Measurements from ENCODE around the gene FBXO42. TPM values are rescaled to one million over a fixed set of nuclear protein-coding genes. Genes with fewer than 3 reads are reported as not detected.

The FBXO42 gene
- total RNA-seq (2022; extraction: Qiagen RNA extraction) = 8.3 to 9.7 TPM (median 8.9 TPM) in 5 replicates

DNA sequence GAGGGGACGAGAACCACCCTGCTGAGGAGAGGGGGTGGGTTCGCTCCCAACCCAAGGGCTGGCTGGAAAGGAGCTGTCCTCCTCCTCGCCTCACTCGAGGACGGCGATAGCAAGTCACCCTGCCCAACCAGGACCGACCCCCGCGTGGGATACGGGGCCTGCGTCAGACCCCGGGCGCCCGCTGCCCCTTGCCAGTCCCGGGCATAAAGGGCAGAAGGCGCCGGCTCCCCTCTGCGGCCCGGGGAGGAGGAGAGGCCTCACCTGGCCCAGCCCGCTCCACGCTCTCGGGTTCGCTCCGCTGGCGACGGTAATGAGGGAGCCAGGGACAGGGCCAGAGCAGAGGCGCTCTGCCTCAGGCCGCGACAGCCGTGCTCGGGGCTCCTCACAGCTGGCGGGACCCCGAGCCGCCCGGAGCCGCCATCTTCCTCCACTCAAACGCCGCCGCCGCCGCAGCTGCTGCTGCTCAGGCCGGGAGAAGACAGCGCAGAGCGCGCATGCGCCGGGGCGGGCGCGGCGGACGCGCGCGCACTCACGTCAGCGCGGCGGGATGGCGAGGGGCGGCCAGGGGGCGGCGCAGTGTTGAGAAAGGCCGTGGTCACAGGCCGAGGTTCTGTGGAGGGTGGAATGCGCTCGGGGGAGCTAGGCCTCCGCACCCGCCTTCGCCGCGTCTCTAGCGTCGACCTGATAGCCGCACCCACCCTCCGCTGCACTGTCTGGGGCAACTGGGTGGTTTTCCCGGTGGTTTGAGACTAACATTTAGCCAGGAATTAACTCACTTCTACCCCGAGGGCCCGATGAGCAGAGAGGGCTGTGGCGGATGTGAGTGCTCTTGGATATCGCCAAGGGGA, at the start of gene FBXO42:
Gene FBXO42, minus strand, starts transcription at position 487 of the 848 bp plus-strand sequence. CDS start 37,062 bp downstream, outside the sequence.

DNA sequence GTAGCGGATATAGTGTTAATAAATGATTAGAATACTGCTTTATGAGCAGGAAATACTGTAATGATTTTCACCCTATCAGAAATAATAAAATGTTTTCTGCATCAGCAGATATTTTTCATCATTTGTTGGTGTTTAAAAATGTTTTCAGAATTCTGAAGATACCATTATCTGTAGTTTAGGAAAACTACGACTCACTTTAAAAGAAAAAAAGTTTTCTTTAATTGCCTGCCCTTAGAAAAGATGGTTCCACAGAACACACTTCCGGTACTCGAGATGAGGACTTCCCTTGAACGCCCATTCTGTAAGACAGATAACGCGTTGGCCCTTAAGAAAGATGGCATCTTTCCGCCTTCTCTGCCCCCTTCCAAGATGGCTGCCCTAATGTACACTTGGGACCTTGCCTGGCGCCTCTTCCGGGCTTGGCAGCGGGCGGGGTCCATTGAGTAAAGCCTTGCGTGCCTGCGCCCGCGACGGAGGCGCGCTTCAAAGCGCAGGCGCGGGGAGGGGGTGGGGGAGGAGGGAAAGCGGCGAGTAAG, 14.5 kb upstream of the FBXO42 start, which contains the start of gene SZRD1:
Gene SZRD1, plus strand, starts transcription at position 521 of the 536 bp plus-strand sequence. CDS start 16 bp downstream, outside the sequence.

DNA sequence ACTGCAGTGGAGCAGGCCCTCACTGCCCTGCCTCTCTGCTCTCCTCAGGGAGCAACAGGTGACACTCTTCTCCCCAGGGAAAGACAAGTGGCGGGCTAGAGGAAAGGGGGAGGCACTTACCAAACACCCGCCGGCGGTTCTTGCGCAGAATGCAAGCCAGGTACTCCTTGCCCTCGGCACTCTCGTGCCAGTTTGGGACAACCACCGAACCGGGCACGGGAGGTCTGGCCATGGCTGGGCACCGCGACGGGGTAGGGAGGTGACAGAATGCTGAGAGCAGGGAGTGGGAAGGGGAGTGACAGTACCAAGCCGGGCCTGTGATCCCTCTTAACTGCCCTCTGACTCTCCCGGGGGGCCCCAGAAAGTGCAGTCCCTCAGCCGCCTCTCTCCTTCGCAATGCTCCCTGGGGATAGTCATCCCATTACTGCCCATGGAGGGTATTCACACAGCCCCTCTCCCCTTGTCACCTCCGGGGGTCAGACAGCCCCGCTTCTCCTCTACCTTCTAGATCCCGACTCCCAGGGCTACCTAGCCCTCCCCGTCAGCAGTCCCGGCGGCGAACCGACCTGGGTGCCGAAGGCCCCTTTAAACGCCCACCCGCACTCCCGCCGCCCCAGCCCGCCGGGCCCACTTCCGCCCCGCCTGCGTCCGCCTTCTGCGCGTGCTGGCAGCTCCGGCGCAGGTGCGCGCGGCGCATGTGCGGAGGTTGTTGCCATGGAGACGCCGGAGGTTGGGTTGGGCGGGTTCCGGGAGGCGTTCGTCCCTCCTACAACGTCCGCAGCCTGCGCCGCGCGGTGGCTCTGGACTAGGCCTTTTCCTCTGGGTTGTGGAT, 115.6 kb downstream of the FBXO42 start, which contains the start of gene CPLANE2:
Gene CPLANE2, minus strand, starts transcription at position 673 of the 832 bp plus-strand sequence. Its CDS starts 441 bp downstream, at position 232.

DNA sequence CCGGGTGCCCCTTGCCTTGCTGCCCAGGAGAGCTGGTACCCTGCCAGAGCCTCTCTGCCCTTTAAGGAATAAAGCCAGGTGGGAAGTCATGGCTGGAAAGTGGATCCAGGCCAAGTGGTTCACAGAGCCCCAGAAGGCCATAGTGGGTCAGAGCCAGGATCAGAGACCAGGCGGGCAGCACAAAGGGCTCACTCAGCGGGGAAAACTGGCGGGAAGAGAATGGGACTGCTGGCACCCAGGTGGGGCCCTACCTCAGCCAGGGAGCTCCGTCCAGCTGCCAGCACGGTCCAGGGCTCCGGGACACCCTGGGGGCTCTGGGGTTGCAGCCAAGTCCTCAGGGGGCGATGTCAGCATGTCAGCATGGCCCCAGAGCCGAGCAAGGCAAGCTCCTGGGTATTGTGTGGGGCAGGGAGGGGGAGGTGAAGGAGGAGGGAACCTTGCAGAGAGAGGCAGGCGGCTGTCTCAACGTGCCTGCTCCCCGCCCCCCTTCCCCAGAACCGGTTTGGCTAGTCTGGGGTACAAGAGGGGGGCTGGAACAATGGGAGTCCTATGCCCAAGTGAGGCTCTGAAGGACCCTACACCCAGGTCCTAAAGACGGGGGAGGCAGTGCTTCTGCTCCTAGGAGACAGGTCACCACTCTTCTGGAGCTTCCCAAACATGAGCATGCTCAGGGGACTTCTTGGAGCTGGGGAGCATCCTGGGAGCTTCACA, 139.9 kb downstream of the FBXO42 start, which contains the start of gene ARHGEF19:
Gene ARHGEF19, minus strand, starts transcription at position 402 of the 711 bp plus-strand sequence. CDS start 3,598 bp downstream, outside the sequence.

Other genes with a start within 250 kb of the FBXO42 start
- gene EPHA2, start 196.4 kb downstream of the FBXO42 start, total RNA-seq (2022; extraction: Qiagen RNA extraction) = 98.2 to 125 TPM (median 118 TPM) in 5 replicates
- gene ARHGEF19, start 139.8 kb downstream of the FBXO42 start, total RNA-seq (2022; extraction: Qiagen RNA extraction) = 5.1 to 6.6 TPM (median 5.7 TPM) in 5 replicates
- 3.2 to 4.8 TPM (median 3.4 TPM) in 5 replicates for gene CPLANE2, start 115.3 kb downstream of the FBXO42 start, total RNA-seq (2022; extraction: Qiagen RNA extraction)
- gene SZRD1, start 14.8 kb upstream of the FBXO42 start, total RNA-seq (2022; extraction: Qiagen RNA extraction) = 76.9 to 89.0 TPM (median 88.3 TPM) in 5 replicates
- gene SPATA21, start 84.9 kb upstream of the FBXO42 start, total RNA-seq (2022; extraction: Qiagen RNA extraction) = 0.03 to 0.09 TPM (median 0.05 TPM) in 5 replicates
- gene NECAP2, start 88.2 kb upstream of the FBXO42 start, total RNA-seq (2022; extraction: Qiagen RNA extraction) = 39.3 to 44.8 TPM (median 40.6 TPM) in 5 replicates
- 4.0 to 44.9 TPM (median 4.2 TPM) in 4 of 5 replicates, not detected in the other for gene RNU1-1, start 161.8 kb upstream of the FBXO42 start, total RNA-seq (2022; extraction: Qiagen RNA extraction)

Data from A549 treated with AZD2906 at 1 μM for 4 hours (cell line).